Stimulated activated CD8-positive, alpha-beta memory T cell treated with anti-CD3 and anti-CD28 coated beads, Interleukin-7, amount 100 ng/mL, for 24 hours (primary cell): ENCODE results near the gene SUGCT.

ENCODE experiments used
- DNase-seq: peaks from one replicate; pipeline ENCODE4 v3.0.0-alpha.2; 2020; ENCODE audit warnings: low read depth

The SUGCT gene

DNA sequence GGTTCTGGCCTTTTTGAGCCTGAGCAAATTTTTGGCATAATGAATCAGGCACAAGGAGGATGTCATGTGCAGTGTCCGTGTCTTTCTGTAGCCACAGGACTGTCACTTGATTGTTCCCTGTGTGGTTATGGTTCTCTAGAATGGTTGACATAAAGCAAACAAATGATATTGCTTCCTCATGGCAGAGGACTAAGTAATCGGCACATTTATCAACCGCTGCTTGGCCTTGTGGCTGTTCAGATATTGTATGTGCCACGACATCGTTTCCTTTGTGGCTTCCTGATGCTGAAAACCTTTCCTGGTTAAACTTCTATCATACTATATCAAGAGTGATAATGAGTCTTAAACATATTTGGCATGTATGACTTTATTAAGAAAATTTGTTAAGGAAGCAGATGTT, 598.8 kb downstream of the SUGCT start:
- DNase-seq: no peak

- DNase-seq: no peak
Observed at GRCh38 chr7:40739257-40739656, 604.5 kb downstream of the SUGCT start.

DNA sequence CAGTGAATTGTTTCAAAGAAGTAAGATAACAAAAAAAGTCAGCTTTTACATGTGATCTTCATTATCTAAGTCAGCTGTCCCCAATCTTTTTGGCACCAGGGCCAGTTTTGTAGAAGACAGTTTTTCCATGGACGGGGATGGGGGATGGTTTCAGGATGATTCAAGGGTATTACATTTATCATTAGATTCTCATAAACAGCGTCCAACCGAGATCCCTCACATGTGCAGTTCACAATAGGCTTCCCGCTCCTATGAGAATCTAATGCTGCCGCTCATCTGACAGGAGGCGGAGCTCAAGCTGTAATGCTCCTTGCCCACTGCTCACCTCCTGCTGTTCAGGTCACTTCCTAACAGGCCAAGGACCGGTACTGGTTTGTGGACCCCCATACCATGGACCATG, 607.5 kb downstream of the SUGCT start:
- no peak for DNase-seq

- DNase-seq: no peak
Observed at GRCh38 chr7:40746841-40747556, 612.2 kb downstream of the SUGCT start.

DNA sequence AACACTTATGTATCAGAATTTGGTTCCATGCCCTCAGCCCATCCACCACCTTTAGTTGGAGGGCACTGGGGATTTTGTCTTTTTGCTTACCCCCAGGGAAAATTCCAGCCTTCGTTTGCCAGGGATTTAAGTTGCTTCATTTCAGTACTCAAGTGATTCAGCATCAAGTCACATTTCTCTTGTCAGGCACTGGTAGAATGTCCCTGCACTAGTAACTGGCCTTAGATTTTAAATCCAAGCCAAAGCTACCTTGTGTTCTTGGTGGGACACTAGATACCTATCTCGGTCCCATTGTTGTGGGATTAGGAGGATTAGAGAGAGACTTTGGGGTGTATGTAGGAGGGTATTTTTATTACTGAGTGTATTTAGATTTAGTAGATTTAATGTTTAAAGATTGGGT, 613.1 kb downstream of the SUGCT start:
- DNase-seq: no peak

- DNase-seq: no peak
Observed at GRCh38 chr7:40749877-40750276, 615.1 kb downstream of the SUGCT start.

DNA sequence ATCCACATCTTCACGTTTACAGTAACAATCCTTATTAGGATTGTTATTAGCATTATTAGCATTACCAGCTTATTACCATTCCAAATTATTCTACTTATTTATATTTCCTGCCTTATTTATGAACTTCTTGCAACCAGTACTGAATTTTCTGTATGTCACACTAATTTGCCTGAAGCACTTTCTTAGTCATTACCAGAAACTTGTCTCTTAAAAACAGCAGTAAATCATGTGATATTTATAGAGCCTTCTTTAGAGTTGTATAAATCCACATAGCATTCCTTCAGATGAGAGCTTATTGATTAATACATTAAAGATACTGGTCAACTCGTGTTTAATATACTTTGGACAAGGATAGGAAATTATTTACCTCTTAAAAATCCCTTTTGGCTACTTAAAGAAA, 618.6 kb downstream of the SUGCT start:
- no peak for DNase-seq

- no peak for DNase-seq
Observed at GRCh38 chr7:40755438-40755837, 620.6 kb downstream of the SUGCT start.

GRCh38 chr7:40757109-40757508, 622.3 kb downstream of the SUGCT start:
- DNase-seq: no peak

DNA sequence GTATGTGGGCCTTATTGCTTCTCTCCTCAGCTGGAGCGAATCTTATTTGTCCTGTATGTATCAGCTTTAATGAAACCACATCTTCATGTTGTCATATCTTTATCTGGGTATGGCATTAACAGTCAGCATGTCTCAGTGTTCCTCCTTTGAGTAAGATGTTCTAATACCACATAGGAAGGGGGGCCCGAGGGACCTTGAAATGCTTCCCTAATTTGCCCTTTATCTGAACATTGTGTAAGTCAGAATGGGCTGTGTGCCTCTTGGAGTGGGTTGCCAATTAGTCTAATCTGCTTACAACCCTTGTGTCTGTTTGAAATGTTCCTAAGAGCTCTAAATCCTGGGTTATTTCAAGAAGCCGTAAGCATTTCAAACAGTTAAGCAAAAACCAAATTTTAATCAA, 623.8 kb downstream of the SUGCT start:
- no peak for DNase-seq

DNA sequence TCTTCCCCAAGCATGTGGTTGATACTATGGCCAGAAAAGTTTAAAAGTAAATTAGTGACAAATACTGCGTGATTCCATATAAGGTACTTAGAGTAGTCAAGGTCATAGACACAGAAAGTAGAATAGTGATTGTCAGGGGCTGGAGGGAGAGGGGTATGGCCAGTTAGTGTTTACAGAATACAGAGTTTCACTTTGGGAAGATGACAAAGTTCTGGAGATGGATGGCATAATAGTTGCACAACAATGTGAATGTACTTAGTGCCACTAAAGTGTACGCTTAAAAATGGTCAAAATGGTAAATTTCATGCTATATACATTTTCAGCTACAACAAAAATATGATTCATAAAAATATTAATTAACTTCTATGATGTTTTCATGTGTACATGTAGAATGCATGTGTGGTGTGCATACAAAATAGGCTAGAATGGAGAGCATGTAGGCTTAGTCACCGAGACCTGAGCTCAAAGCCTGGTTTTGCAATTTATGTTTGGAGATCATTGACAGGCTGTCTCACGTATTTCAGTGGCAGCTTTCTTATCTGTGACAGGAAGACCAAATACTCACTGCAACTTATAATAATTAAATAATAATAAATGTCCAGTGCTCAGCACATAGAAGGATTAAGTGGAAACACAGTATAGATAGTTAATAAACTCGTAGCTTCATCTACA, 625.6 kb downstream of the SUGCT start:
- no peak for DNase-seq

- no peak for DNase-seq
Observed at GRCh38 chr7:40760987-40761386, 626.2 kb downstream of the SUGCT start.

- no peak for DNase-seq
Observed at GRCh38 chr7:40761762-40762560, 627.2 kb downstream of the SUGCT start.

DNA sequence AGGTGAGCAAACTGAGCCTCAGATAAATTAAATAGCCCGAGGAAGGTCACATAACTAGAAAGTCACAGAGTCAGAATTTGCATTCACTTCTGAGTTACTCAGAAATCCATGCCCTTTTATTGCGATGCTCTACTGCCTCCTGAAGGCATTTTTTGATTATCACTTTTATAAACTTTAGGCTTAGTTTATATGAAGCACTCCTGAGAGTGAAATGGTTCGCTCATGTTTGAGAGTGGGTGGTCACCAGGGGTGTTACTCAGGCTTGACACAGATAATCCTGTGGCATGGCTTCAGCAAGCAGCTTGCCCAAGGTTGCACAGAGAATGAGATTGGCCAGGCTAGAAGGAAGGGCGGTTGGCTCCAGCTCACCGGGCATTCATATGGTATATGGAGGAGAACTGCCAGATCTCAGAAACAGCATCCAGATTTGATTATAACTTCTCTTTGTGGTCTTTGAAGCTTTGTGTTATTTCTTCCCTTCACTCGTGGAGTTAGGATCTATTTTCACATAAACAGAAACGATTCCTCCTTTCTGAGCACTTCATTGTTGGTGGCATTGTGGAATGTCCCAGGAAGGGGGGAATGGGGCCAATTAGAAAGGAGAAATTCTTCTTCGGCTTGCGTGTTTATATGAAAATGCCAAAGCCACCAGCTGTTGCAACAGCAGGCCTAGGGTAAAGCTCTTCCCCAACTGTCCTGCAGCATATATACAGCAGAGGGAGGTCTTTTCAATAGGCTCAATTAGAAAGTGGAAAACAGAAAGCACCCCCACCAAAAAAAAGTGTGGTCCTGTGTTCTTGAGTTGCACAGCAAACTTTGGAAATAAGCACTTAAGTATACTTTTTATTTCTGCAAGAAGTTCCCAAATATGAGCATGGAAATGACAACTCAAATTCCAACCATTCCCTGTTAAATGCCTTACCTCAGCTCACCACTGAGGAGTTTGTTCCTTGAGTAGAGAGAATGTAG, 628.8 kb downstream of the SUGCT start:
- no peak for DNase-seq

- no peak for DNase-seq
Observed at GRCh38 chr7:40765639-40766038, 630.8 kb downstream of the SUGCT start.

GRCh38 chr7:40772096-40772495, 637.3 kb downstream of the SUGCT start:
- DNase-seq: no peak

DNA sequence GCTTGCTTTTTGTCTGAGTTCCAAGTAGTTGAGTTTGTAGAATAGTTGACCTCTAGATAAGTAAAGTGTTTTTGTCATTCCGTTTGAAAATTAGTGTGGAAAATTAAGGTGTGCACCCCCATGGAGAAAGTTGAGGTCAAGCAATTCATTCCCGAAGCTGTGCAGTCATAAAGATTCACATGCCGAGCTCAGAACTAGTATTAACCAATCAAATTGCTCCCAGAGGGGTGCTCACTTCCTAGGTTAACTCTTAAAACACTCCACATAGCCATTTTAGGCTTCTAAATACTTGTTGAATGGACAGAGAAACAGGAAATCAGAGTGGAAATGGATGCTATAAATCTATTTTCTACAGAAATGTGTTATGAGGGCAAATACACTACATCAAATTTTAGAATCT, 638.9 kb downstream of the SUGCT start:
- DNase-seq: no peak

GRCh38 chr7:40775877-40776276, 641.1 kb downstream of the SUGCT start:
- no peak for DNase-seq

DNA sequence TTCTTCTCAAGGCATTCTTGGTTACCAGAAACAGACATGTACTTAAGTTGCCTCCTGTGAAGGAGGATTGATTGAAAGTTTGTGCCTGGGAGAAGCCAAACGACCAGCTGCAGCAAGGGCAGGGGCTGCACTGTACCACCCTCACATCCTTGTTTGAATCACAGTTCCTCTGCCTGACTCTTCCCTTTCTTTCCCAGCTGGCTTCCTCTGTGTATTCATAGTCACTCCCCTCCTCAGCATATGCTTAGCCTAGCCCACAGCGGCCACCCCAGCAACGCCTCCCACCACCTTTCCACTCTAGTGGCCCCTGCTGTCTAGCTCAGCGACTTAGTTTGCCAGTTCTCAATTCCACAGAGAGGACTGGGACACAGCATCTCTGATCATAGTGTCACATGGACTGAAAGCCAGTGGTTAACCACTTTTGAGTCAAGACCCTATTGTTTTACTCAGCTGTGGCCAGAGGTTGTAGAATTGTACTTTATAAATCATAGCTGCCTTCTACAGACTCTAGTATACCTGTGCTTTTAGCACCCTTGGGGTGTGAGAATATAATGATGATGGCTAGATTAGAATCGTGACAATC, 643.0 kb downstream of the SUGCT start:
- DNase-seq: no peak

GRCh38 chr7:40780460-40780859, 645.7 kb downstream of the SUGCT start:
- no peak for DNase-seq

- no peak for DNase-seq
Observed at GRCh38 chr7:40782836-40783235, 648.0 kb downstream of the SUGCT start.

GRCh38 chr7:40784176-40784575, 649.4 kb downstream of the SUGCT start:
- no peak for DNase-seq
